GM21423 (cell line): ENCODE data around the gene NFIC.
"Not testable (repeated sequence)": the region's sequence is repeated elsewhere in the genome, so short reads cannot be mapped to it uniquely, and the experiment has no call there.

Experiments
- ATAC-seq: cut with Tn5 transposase; IDR thresholded peaks from one replicate; pipeline ENCODE4 v1.9.1; 2021; ENCODE audit warnings: mild to moderate bottlenecking, moderate library complexity; ENCODE audit not compliant: unreplicated experiment

The NFIC gene

GRCh38 chr19:3370728-3371591 lies 4.6 kb downstream of the NFIC start:
- ATAC-seq, result no peak

- ATAC-seq, result no peak
Measured at GRCh38 chr19:3372413-3372812, 6.0 kb downstream of the NFIC start.

GRCh38 chr19:3373971-3374368 lies 7.6 kb downstream of the NFIC start:
- no peak for ATAC-seq

- no peak for ATAC-seq
Measured at GRCh38 chr19:3374369-3375112, 8.2 kb downstream of the NFIC start.

- no peak for ATAC-seq
Measured at GRCh38 chr19:3375221-3376090, 9.1 kb downstream of the NFIC start.

- not testable (repeated sequence) for ATAC-seq
Measured at GRCh38 chr19:3376091-3376455, 9.7 kb downstream of the NFIC start.

- no peak for ATAC-seq
Measured at GRCh38 chr19:3378352-3379150, 12.2 kb downstream of the NFIC start.

- no peak for ATAC-seq
Measured at GRCh38 chr19:3380829-3381228, 14.4 kb downstream of the NFIC start.

GRCh38 chr19:3381701-3382372 lies 15.5 kb downstream of the NFIC start:
- ATAC-seq, result no peak

- ATAC-seq, result no peak
Measured at GRCh38 chr19:3382460-3383100, 16.2 kb downstream of the NFIC start.

GRCh38 chr19:3383121-3383722 lies 16.8 kb downstream of the NFIC start:
- ATAC-seq, result no peak

- ATAC-seq, result no peak
Measured at GRCh38 chr19:3386447-3387234, 20.3 kb downstream of the NFIC start.

GRCh38 chr19:3387645-3388589 lies 21.5 kb downstream of the NFIC start:
- ATAC-seq, result no peak

GRCh38 chr19:3389446-3389778 lies 23.0 kb downstream of the NFIC start:
- ATAC-seq, result no peak

GRCh38 chr19:3389876-3390371 lies 23.5 kb downstream of the NFIC start:
- ATAC-seq, result no peak

- ATAC-seq, result not testable (repeated sequence)
Measured at GRCh38 chr19:3391911-3392310, 25.5 kb downstream of the NFIC start.

GRCh38 chr19:3392480-3392879 lies 26.1 kb downstream of the NFIC start:
- ATAC-seq, result no peak
